Activated CD8-positive, alpha-beta memory T cell treated with anti-CD3 and anti-CD28 coated beads, Interleukin-2, amount 50 U/mL, for 24 hours (primary cell): ENCODE results near the gene ADGRD1.

ENCODE experiments used
- DNase-seq: peaks from one replicate; pipeline ENCODE4 v3.0.0-alpha.2; 2020; ENCODE audit errors: extremely low read depth

ADGRD1 gene

GRCh38 chr12:131102991-131103668, 149.4 kb downstream of the ADGRD1 start:
- DNase-seq, result no peak

GRCh38 chr12:131103669-131104462, 150.2 kb downstream of the ADGRD1 start:
- no peak for DNase-seq

DNA sequence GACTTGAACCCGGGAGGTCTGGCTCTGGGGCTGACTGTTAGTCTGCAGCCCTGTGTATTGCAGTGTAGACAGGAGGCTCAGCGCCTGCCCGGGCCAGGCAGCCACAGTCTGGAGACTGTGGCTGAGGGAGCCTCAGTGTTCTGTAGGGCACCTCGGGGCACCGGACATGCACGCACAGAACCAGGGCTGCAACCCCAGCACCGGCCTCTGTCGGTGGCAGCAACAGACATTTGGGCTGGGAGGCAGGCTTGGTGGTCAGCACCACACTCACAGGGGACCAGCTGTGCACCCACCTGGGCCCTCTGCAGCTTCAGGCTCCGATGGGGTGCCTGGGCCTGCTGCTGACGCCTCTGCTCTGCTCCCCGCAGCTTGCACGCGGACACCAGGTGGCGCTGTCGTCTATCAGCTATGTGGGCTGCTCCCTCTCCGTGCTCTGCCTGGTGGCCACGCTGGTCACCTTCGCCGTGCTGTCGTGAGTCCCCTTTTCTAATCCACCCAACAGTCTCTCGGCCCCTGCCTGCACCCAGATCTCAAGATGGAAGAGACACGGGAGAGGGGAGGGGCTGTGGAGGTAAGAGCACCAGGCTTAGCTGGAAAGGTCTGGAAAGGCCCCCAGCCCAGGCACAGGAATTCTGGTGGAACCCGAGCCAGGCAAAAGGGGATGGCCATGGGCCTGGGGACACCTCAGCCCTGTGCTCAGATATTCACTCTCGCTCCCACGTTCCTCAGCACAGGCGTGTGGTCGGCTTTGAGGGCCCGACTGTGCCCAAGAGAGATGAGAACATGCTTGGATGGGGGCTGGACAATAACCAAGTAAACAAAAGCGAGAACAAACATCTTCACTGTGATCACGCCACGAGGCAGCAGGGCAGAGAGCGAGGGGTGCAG, 151.0 kb downstream of the ADGRD1 start:
- DNase-seq, result peak; percentile 54

DNA sequence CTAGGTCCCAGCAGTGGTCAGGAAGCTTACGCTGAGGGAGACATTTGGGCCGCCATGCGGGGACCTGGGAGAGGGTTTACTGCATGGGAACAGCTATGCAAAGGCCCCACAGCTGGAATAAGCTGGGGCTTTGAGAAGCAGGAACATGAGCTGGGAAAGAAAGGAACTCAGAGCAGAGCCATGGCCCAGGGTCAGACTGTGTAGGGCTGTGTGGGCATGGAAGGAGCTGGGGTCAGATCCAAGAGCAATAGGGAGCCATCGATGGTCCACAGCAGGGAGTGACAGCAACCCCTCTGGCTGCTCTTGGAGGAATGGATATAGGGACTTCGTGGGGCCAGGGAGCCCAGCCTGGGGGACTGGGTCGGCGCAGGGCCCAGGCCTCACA, 151.6 kb downstream of the ADGRD1 start:
- DNase-seq, result no peak

- peak; percentile 19 for DNase-seq
Measured at GRCh38 chr12:131105736-131106348, 152.1 kb downstream of the ADGRD1 start.

GRCh38 chr12:131106349-131106941, 152.7 kb downstream of the ADGRD1 start:
- DNase-seq, result no peak

- DNase-seq, result no peak
Measured at GRCh38 chr12:131108177-131108955, 154.7 kb downstream of the ADGRD1 start.

DNA sequence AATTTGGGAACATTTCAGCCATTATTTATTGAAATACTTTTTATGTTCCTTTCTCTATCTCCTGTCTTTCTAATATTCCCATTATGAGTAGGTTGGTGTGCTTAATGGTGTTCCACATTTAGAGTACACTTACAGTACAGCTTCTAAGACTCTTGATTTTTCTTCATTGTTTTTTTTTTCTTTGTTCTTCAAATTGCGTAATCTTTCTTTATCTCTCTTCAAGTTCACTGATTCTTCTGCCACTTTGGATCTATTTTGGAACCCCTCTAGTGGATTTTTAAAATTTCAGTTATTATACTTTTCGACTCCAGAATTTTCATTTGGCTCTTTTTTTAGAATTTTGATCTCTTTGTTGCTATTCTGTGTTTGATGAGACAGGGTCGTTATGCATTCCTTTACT, 157.7 kb downstream of the ADGRD1 start:
- DNase-seq, result no peak

DNA sequence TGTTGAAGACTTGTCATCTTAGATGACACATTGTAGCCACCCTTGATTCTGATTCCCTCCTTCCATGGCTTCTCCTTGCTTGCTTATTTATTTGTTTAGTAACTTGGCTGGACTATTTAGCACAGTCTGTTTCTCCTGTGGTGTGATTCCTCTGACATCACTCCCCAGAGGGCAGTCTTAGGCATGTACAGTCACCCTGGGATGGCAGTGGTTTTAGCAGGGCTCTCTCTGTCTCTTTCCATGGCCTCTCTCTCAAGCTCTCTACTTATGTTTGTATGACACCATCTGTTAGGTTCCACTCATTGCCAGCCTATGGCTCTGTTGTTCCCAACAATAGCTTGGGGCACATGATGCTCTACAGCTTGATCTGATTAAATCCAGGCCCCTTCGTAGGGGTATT, 158.3 kb downstream of the ADGRD1 start:
- no peak for DNase-seq

DNA sequence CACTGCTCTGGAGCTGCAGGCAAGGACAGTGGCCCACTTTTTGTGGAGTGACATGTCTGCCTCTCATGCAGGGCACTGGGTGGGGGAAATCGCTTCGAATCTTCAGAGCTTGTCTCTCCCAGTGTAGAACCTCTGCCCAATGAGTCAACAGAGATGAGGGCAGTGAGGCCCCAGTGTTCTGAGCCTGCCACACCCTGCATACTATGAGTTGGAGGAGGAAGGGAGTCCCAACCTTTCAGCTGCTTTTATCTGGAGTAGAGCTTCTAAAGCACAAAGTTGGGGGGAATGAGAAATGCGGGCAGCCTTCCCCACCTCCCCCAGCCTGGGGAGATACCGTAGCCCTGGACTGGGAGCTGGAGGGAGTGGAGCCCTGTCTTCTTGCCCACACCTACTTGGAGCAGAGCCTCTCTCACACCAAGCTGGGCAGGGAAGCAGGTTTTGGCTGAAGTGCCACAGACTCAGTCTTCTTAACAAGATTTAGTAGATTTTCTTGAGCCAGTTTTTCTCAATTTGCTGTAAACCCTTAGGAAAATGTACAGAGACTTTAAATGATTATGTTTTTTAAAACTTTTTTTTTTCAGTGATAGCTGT, 159.1 kb downstream of the ADGRD1 start:
- DNase-seq, result no peak

GRCh38 chr12:131113568-131114270, 160.0 kb downstream of the ADGRD1 start:
- no peak for DNase-seq

DNA sequence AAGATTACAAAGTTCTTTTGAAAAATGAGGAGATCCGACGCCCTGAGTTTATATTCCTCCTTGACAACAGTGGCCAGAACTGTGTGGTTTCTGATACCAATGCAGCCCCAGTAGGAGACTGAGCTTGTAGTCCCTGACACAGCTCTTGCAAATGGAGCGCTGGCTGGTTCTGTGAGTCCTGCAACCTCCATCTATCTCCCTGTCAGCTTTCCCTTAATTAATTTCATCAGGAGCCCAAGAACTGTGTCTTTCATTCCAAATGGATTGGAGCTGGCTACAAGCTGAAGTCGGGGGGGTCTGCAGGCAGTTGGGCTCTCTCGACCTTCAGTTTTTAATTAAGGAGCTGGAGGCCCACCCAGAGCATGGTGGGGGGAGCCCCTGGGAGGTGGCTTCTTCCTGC, 160.6 kb downstream of the ADGRD1 start:
- no peak for DNase-seq

DNA sequence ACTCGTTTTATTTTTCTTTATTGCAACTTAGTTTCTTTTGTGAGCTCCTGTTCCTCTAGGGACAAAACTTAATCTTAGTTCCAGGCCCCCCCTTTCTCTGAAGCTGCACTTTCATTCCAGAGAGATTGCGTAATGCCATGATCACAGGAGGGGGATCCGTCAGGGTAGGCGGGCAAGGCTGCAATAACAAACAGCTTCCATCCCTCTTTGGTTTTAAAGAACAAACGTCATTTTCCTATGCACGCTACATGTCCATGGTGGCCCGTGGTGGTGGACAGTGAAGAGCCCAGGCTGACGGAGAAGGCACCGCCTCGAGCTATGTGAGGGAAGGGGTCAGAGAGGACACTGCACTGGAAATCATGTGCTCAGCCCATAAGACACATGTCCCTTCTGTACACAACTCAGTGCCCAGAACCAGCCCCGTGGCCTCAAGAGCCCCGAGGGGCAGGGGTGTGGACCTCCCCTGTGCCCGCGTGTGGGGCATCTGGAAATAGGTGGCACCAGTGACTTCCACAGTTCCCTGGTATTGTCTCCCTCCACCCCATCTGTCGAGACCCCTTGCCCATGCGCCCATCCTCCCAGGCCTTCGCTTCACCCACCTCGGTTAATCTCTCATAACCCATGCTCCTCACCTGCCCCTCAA, 161.4 kb downstream of the ADGRD1 start:
- no peak for DNase-seq

DNA sequence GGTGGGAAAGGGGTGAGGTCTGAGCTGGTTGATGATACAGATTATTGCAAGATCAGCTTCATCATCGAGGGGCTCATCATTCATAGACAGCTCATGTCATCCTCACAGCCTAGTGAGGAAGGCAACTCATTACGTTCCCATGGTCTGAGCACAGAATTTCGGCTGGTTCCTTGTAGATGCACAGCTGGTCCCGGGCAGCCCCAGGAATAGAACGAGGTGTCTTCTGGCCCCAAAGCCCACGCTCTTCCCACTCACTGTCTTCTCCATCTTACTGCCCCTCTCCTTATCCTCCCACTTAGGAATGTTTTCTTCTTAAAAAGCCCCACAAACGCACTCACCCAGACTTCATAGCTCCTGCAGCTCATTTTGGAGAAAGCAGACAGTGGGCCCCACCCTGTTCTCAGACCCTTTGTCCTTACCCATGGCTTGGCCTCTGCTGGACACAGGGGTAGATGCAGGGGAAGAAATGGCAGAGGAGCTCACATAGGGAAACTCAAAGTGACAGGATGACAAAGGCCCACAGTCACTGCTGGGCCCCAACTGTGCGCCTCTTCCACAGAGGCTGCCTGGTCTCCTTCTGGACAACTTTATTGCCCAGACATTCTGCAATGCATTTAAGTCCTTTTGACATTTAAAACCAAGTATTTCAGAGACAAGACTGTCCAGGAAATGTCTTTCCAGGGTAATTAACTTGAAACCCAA, 162.2 kb downstream of the ADGRD1 start:
- DNase-seq, result no peak

DNA sequence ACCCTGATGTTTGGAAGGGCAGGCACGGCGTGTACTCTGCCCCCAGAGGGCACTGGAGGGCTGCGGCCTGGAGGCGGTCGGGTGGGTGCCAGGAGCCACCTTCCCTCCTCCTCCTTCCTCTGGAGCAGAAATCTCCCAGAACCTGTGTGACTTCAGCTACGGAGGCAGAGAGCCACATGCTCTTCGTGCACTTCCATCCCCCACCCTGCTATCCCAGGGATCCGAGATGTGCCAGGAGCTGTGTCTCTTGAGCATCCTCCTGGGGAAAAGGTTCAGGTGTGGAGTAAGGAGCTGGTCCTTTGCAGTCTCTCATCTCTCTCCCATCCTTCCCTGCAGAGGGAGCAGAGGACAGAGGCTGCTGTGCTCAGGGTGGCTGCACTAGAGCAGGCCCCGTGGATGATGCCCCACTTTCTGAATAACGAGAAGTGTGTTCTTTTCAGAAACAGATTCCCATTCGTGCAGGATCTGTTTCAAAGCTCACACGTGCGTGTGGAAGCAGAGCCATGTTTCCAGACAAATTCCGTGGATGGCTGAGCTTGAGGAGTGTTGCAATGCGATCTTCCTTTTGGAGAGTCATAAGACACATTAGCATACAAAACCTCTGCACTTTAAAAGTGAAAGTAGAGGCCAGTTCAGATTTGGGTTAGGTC, 162.9 kb downstream of the ADGRD1 start:
- no peak for DNase-seq

DNA sequence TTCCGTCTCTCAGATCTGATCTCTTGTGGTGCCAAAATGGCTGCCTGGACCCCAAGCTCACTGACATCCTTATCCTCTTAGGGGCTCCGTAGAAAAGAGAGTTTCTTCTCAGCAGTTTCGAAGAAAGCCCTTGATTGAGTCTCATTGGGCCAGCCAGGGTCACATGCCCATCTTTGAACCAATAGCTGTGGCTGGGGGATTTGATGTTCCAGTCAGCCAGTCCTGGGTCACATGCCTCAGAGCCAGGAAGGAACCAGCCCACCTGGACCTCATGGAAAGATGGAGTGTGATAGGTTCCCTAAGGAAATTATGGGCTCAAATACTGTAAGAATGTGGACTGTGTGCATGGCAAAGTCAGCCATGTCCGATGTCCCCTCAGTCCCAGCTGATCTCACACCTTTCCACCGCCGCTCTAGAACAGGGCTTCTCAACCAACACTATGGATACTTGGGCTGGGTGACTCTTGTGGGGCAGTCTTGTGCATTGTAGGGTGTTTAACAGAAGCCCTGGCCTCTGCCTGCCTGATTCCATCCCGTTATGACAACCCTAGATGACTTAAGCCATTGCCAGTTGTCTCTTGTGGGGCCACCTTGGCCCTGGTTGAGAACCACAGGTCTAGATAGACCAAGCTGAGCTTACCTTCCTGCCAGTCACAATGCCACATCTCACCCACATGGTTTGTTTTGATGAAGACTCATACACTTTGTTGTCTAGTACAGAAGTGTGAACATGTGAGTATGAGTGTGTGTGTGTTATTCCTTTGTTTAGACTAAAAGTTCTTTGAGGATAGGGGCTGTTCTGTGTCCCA, 163.9 kb downstream of the ADGRD1 start:
- no peak for DNase-seq

DNA sequence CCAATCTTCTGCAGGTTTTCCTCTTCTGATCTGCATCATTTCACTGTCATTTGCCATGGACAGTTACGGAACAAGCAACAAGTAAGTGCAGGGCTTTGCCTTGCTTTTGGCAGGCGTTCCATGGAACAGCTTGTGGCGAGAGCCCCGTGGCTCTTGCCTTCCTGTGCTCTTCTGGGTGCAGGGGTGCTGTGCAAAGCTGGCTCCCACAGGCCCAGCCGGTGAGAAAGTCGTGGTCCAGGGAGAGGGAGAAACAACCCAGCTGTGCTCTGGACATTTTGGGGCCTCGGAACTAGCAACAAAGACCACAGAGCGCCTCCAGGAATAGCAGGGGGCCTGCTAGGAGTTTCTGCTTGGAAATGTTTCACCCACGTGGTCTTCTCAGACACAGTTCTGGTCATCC, 164.7 kb downstream of the ADGRD1 start:
- DNase-seq, result no peak
